CD4-positive, alpha-beta T cell (primary cell): ENCODE data around the gene TMCO4. TPM values are rescaled to one million over a fixed set of nuclear protein-coding genes. Genes with fewer than 3 reads are reported as not detected.

Source experiments
- ATAC-seq: fragments of 200-7000 bp; cut with Tn5 transposase; one replicate; pipeline ENCODE4 v1.10.0; 2022; ENCODE audit warnings: mild to moderate bottlenecking; ENCODE audit not compliant: poor library complexity
- CTCF ChIA-PET: fragments of 350-600 bp; sonication (Branson Sonifier 250); formaldehyde crosslinking; loops from one replicate; lab custom pipeline; 2021; ENCODE audit warnings: antibody characterized with exemption, inconsistent platforms; lab: Charles Lee
- POLR2A ChIA-PET: fragments of 350-600 bp; sonication (Branson Sonifier 250); formaldehyde crosslinking; loops from one replicate; lab custom pipeline; 2021; ENCODE audit warnings: antibody characterized with exemption, inconsistent platforms; lab: Charles Lee
- DNase-seq, 14 experiments: peaks; one replicate each; pipeline ENCODE4 v3.0.0-alpha.2; 2013 to 2020; ENCODE audit warnings: mixed read lengths in 2 of 14
- H3K27ac ChIP-seq, 2 donors: one replicate each; pipeline versions ENCODE4 v1.5.1 to v1.7.0; 2013; ENCODE audit warnings: low read length in 2 of 2, low read depth in 1 of 2, mild to moderate bottlenecking in 1 of 2
- H3K27me3 ChIP-seq, 2 experiments: 1 replicate in 1 of 2; 2 replicates in 1 of 2; pipeline versions ENCODE4 v1.6.1 to v1.7.0; 2013; ENCODE audit warnings: low read length in 2 of 2, control low read depth in 1 of 2, mild to moderate bottlenecking in 1 of 2, moderate library complexity in 1 of 2; ENCODE audit not compliant: insufficient read depth in 2 of 2, control insufficient read depth in 1 of 2
- H3K36me3 ChIP-seq: one replicate; pipeline ENCODE4 v1.6.1; 2013; ENCODE audit warnings: low read length, control low read depth; ENCODE audit not compliant: insufficient read depth
- H3K4me1 ChIP-seq: one replicate; pipeline ENCODE4 v1.6.1; 2013; ENCODE audit warnings: low read length, control low read depth; ENCODE audit not compliant: insufficient read depth
- H3K4me3 ChIP-seq: one replicate; pipeline ENCODE4 v1.5.1; 2013; ENCODE audit warnings: mild to moderate bottlenecking, low read length, moderate library complexity
- H3K9me3 ChIP-seq, 2 experiments: 1 replicate in 1 of 2; 2 replicates in 1 of 2; pipeline versions ENCODE4 v1.6.1 to v1.7.0; 2013; ENCODE audit warnings: low read length in 2 of 2, mild to moderate bottlenecking in 2 of 2, control low read depth in 1 of 2, moderate library complexity in 1 of 2; ENCODE audit not compliant: control insufficient read depth in 1 of 2, insufficient read depth in 1 of 2
- H3K27ac Mint-ChIP-seq: one replicate; pipeline ENCODE4 v1.8.0; 2020; ENCODE audit warnings: mixed read lengths
- H3K27me3 Mint-ChIP-seq: one replicate; pipeline ENCODE4 v1.8.0; 2021; ENCODE audit warnings: mixed read lengths
- H3K36me3 Mint-ChIP-seq: one replicate; pipeline ENCODE4 v1.8.0; 2021; ENCODE audit warnings: low read depth, mixed read lengths
- H3K4me1 Mint-ChIP-seq: one replicate; pipeline ENCODE4 v1.8.0; 2021; ENCODE audit warnings: low read depth, mixed read lengths
- H3K4me3 Mint-ChIP-seq: one replicate; pipeline ENCODE4 v1.8.0; 2020; ENCODE audit warnings: mild to moderate bottlenecking, mixed read lengths
- H3K9me3 Mint-ChIP-seq: one replicate; pipeline ENCODE4 v1.8.0; 2020; ENCODE audit warnings: mixed read lengths
- CTCF ChIP-seq: fragments of 200-600 bp; IDR thresholded peaks from one replicate; pipeline ENCODE4 v1.8.0; 2022; ENCODE audit warnings: antibody characterized with exemption, mild to moderate bottlenecking
- intact Hi-C, 2 experiments: fragments of 100-400 bp; cut with DNase I in 1 of 2; cut with micrococcal nuclease in 1 of 2; formaldehyde crosslinking; loops; one replicate each; pipeline versions ENCODE4 v1.15.1 to v1.9.0; 2023 to 2025; cut with DNase I, micrococcal nuclease
- total RNA-seq, 174 experiments: library from RNA in 2 of 174; stranded (reverse) in 2 of 174; gene quantifications; one replicate each; pipeline ENCODE4 v1.2.3 and lab custom pipeline; 2021 to 2026

Gene TMCO4
- total RNA-seq, 2 experiments from 2014 or later, result 12.4 to 13.9 TPM

DNA sequence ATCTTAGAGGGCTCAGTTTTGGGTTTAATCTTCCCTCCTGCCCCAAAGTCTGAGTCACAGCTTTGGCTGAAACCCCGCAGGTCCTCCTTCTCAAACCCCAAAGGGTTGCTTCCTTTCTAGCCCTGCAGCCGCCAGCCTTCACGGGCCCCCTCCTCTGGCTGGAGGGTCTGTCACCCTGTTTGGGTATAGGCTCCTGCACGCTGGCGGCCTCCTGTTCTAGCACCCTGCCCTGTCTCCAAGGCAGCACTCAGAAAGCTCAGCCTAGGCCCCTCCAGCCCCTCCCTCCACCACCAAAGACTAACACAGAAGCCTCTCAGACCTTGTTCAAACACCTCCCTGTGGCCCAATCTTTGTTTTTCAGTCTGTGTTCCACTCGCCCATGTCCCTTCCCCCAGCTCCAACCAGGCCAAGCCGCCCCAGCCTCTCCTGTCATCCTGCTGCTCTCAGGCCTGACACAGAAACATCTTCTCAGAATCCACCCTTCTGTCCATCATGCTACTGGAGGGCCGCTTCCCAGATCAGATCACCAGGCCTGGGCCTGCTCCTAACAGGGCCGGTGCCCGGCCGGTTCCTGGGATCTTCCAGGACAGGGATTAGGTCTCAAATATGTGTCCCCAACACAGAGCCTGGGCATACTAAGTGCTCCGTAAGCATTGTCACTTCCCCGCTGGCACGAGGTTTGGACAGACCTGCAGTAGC is 99.5 kb downstream of the TMCO4 start:
- no peaks in the 10 kb centered on the region for H3K9me3 ChIP-seq
- H3K4me1 ChIP-seq, result peaks cover 10% of the 10 kb centered on the region
- CTCF ChIA-PET, result no interaction called here
- peaks cover 24% of the 10 kb centered on the region for H3K36me3 ChIP-seq
- Mint-ChIP-seq H3K4me1 (peaks cover 12% of the 10 kb centered on the region), H3K9me3 (no peaks in the 10 kb centered on the region), H3K36me3 (peaks cover 29% of the 10 kb centered on the region), H3K27me3 (no peaks in the 10 kb centered on the region), H3K4me3 (no peak overlapping the region), H3K27ac (no peak overlapping the region)
- ATAC-seq, result no peak
- POLR2A ChIA-PET, result no interaction called here
- H3K27me3 ChIP-seq, result no peaks in the 10 kb centered on the region
- TF ChIP-seq CTCF, result no peak
- no peak overlapping the region for H3K27ac ChIP-seq
- no peak overlapping the region for H3K4me3 ChIP-seq
- no peak for DNase-seq
- intact Hi-C loops, result no loop called here

DNA sequence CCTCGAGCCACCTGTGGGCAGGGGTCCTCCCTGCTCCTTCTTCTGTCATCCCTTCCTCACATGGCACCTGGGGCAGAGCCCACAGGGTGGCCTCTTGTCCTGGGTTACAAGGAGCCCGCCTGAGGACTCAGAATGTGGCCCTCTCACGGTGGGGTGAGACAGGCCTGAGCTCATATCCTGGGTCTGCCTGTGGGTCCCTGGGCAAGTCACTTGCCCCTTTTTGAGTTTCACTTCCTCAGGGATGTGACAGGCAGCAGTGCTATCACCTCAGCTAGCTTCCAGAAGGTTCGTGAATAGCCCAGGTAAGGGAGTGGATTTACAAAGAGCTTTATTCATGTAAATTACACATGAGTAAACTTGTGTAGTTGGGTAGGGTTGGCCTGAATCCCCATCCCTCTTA is 101.5 kb downstream of the TMCO4 start:
- ChIA-PET POLR2A (interaction anchor here (0.7 kb wide), 1 partner anchor 10 kb away, joined by 3 read pairs; no protein-coding TSS in a partner anchor), CTCF (no interaction called here)
- H3K27ac Mint-ChIP-seq, result no peak overlapping the region

GRCh38 chr1:19696820-19697219 is 102.9 kb downstream of the TMCO4 start:
- no peak for TF ChIP-seq CTCF
- H3K36me3 ChIP-seq, result peaks cover 38% of the 10 kb centered on the region
- intact Hi-C loops, result no loop called here
- no peaks in the 10 kb centered on the region for H3K27me3 ChIP-seq
- no peaks in the 10 kb centered on the region for H3K9me3 ChIP-seq
- no peak for DNase-seq
- no peak for ATAC-seq
- POLR2A ChIA-PET, result no interaction called here
- H3K27ac ChIP-seq, result no peak overlapping the region
- no peaks in the 10 kb centered on the region for H3K4me1 ChIP-seq
- no peak overlapping the region for H3K27ac Mint-ChIP-seq
- H3K9me3 Mint-ChIP-seq, result no peaks in the 10 kb centered on the region
- peaks cover 4% of the 10 kb centered on the region for H3K4me1 Mint-ChIP-seq
- H3K27me3 Mint-ChIP-seq, result no peaks in the 10 kb centered on the region
- no peak overlapping the region for H3K4me3 ChIP-seq
- CTCF ChIA-PET, result no interaction called here
- no peak overlapping the region for H3K4me3 Mint-ChIP-seq
- H3K36me3 Mint-ChIP-seq, result peaks cover 43% of the 10 kb centered on the region

More for the DNA sequence above, 101.5 kb downstream of the TMCO4 start:
- TF ChIP-seq CTCF, result no peak
- Mint-ChIP-seq H3K4me1 (no peaks in the 10 kb centered on the region), H3K9me3 (no peaks in the 10 kb centered on the region), H3K27me3 (no peaks in the 10 kb centered on the region), H3K36me3 (peaks cover 38% of the 10 kb centered on the region), H3K4me3 (no peak overlapping the region)
- no peak for ATAC-seq
- no peak overlapping the region for H3K4me3 ChIP-seq
- no peaks in the 10 kb centered on the region for H3K4me1 ChIP-seq
- no peaks in the 10 kb centered on the region for H3K27me3 ChIP-seq
- peaks cover 35% of the 10 kb centered on the region for H3K36me3 ChIP-seq
- DNase-seq, result no peak
- intact Hi-C loops, result no loop called here
- H3K27ac ChIP-seq, result no peak overlapping the region
- H3K9me3 ChIP-seq, result no peaks in the 10 kb centered on the region
